ENCODE data around the gene SYCP1.
"Not testable (repeated sequence)": the region's sequence is repeated elsewhere in the genome, so short reads cannot be mapped to it uniquely, and the experiment has no call there.

The SYCP1 gene

GRCh38 chr1:115019549-115019948 is 164.9 kb downstream of the SYCP1 start:
- H3K27me3 ChIP-seq (ENCODE audit: control insufficient read depth, insufficient read depth, low read length); H3K27ac ChIP-seq (ENCODE audit: low read depth, low read length); H3K9ac ChIP-seq (ENCODE audit: low read length); H3K36me3 ChIP-seq (ENCODE audit: control insufficient read depth, insufficient read depth, low read length); H3K4me3 ChIP-seq (ENCODE audit: low read depth, low read length); H3K4me1 ChIP-seq (ENCODE audit: control insufficient read depth, insufficient read depth, low read length); H3K9me3 ChIP-seq (ENCODE audit: control insufficient read depth, insufficient read depth, low read depth, low read length): not testable (repeated sequence)

GRCh38 chr1:115021145-115021544 is 166.5 kb downstream of the SYCP1 start:
- H3K9ac ChIP-seq (ENCODE audit: low read length): no peak overlapping the region
- H3K4me1 ChIP-seq (ENCODE audit: control insufficient read depth, insufficient read depth, low read length): no peaks in the 10 kb centered on the region

GRCh38 chr1:115023593-115023992 is 168.9 kb downstream of the SYCP1 start:
- Histone ChIP-seq H3K27me3 (ENCODE audit: control insufficient read depth, insufficient read depth, low read length) (no peaks in the 10 kb centered on the region), H3K9me3 (ENCODE audit: control insufficient read depth, insufficient read depth, low read depth, low read length) (peaks cover 7% of the 10 kb centered on the region)

More at GRCh38 chr1:115021145-115021544, 166.5 kb downstream of the SYCP1 start:
- H3K27me3 ChIP-seq (ENCODE audit: control insufficient read depth, insufficient read depth, low read length): no peaks in the 10 kb centered on the region
- H3K27ac ChIP-seq (ENCODE audit: low read depth, low read length): no peak overlapping the region
- H3K9me3 ChIP-seq (ENCODE audit: control insufficient read depth, insufficient read depth, low read depth, low read length): peaks cover 7% of the 10 kb centered on the region
- H3K4me3 ChIP-seq (ENCODE audit: low read depth, low read length): no peak overlapping the region
- no peaks in the 10 kb centered on the region for H3K36me3 ChIP-seq (ENCODE audit: control insufficient read depth, insufficient read depth, low read length)

GRCh38 chr1:115029526-115029925 is 174.9 kb downstream of the SYCP1 start, which contains the start of gene TSHB:
Gene TSHB (plus strand): TSS chr1:115029826. CDS start chr1:115033363, 3,537 bp downstream.
- Histone ChIP-seq H3K36me3 (ENCODE audit: control insufficient read depth, insufficient read depth, low read length) (no peaks in the 10 kb centered on the region), H3K4me3 (ENCODE audit: low read depth, low read length) (no peak within 1 kb of the TSS), H3K9ac (ENCODE audit: low read length) (no peak within 1 kb of the TSS)

More at GRCh38 chr1:115023593-115023992, 168.9 kb downstream of the SYCP1 start:
- Histone ChIP-seq H3K27ac (ENCODE audit: low read depth, low read length) (no peak overlapping the region), H3K36me3 (ENCODE audit: control insufficient read depth, insufficient read depth, low read length) (no peaks in the 10 kb centered on the region), H3K4me3 (ENCODE audit: low read depth, low read length) (no peak overlapping the region), H3K9ac (ENCODE audit: low read length) (no peak overlapping the region), H3K4me1 (ENCODE audit: control insufficient read depth, insufficient read depth, low read length) (no peaks in the 10 kb centered on the region)

GRCh38 chr1:115031595-115031994 is 176.9 kb downstream of the SYCP1 start:
- no peaks in the 10 kb centered on the region for H3K27me3 ChIP-seq (ENCODE audit: control insufficient read depth, insufficient read depth, low read length)
- H3K4me3 ChIP-seq (ENCODE audit: low read depth, low read length): no peak overlapping the region
- H3K27ac ChIP-seq (ENCODE audit: low read depth, low read length): no peak overlapping the region
- no peaks in the 10 kb centered on the region for H3K36me3 ChIP-seq (ENCODE audit: control insufficient read depth, insufficient read depth, low read length)
- H3K4me1 ChIP-seq (ENCODE audit: control insufficient read depth, insufficient read depth, low read length): peaks cover under 1% of the 10 kb centered on the region; the same call in 1 of the 2 replicates
- no peaks in the 10 kb centered on the region for H3K9me3 ChIP-seq (ENCODE audit: control insufficient read depth, insufficient read depth, low read depth, low read length)
- no peak overlapping the region for H3K9ac ChIP-seq (ENCODE audit: low read length)

More at GRCh38 chr1:115029526-115029925, 174.9 kb downstream of the SYCP1 start, which contains the start of gene TSHB:
- Histone ChIP-seq H3K27ac (ENCODE audit: low read depth, low read length) (no peak within 1 kb of the TSS), H3K27me3 (ENCODE audit: control insufficient read depth, insufficient read depth, low read length) (no peaks in the 10 kb centered on the region), H3K4me1 (ENCODE audit: control insufficient read depth, insufficient read depth, low read length) (no peaks in the 10 kb centered on the region), H3K9me3 (ENCODE audit: control insufficient read depth, insufficient read depth, low read depth, low read length) (no peaks in the 10 kb centered on the region)

GRCh38 chr1:115035652-115036051 is 181.0 kb downstream of the SYCP1 start:
- Histone ChIP-seq H3K4me3 (ENCODE audit: low read depth, low read length) (no peak overlapping the region), H3K27ac (ENCODE audit: low read depth, low read length) (no peak overlapping the region), H3K9me3 (ENCODE audit: control insufficient read depth, insufficient read depth, low read depth, low read length) (no peaks in the 10 kb centered on the region), H3K9ac (ENCODE audit: low read length) (no peak overlapping the region), H3K27me3 (ENCODE audit: control insufficient read depth, insufficient read depth, low read length) (no peaks in the 10 kb centered on the region), H3K4me1 (ENCODE audit: control insufficient read depth, insufficient read depth, low read length) (peaks cover 8% of the 10 kb centered on the region; the same call in 1 of the 2 replicates), H3K36me3 (ENCODE audit: control insufficient read depth, insufficient read depth, low read length) (no peaks in the 10 kb centered on the region)

- H3K27ac ChIP-seq (ENCODE audit: low read depth, low read length): no peak overlapping the region
- H3K9me3 ChIP-seq (ENCODE audit: control insufficient read depth, insufficient read depth, low read depth, low read length): no peaks in the 10 kb centered on the region
- peaks cover 8% of the 10 kb centered on the region; the same call in 1 of the 2 replicates for H3K4me1 ChIP-seq (ENCODE audit: control insufficient read depth, insufficient read depth, low read length)
- no peak overlapping the region for H3K9ac ChIP-seq (ENCODE audit: low read length)
- H3K4me3 ChIP-seq (ENCODE audit: low read depth, low read length): no peak overlapping the region
- H3K36me3 ChIP-seq (ENCODE audit: control insufficient read depth, insufficient read depth, low read length): no peaks in the 10 kb centered on the region
- no peaks in the 10 kb centered on the region for H3K27me3 ChIP-seq (ENCODE audit: control insufficient read depth, insufficient read depth, low read length)
Observed at GRCh38 chr1:115036814-115037507, 182.3 kb downstream of the SYCP1 start.

GRCh38 chr1:115040501-115040900 is 185.8 kb downstream of the SYCP1 start:
- no peak overlapping the region for H3K9ac ChIP-seq (ENCODE audit: low read length)
- H3K4me1 ChIP-seq (ENCODE audit: control insufficient read depth, insufficient read depth, low read length): peaks cover 8% of the 10 kb centered on the region; the same call in 1 of the 2 replicates
- no peak overlapping the region for H3K4me3 ChIP-seq (ENCODE audit: low read depth, low read length)
- H3K9me3 ChIP-seq (ENCODE audit: control insufficient read depth, insufficient read depth, low read depth, low read length): no peaks in the 10 kb centered on the region
- H3K36me3 ChIP-seq (ENCODE audit: control insufficient read depth, insufficient read depth, low read length): no peaks in the 10 kb centered on the region
- H3K27ac ChIP-seq (ENCODE audit: low read depth, low read length): no peak overlapping the region
- no peaks in the 10 kb centered on the region for H3K27me3 ChIP-seq (ENCODE audit: control insufficient read depth, insufficient read depth, low read length)

- H3K4me1 ChIP-seq (ENCODE audit: control insufficient read depth, insufficient read depth, low read length): peaks cover 7% of the 10 kb centered on the region; the same call in 1 of the 2 replicates
- no peaks in the 10 kb centered on the region for H3K36me3 ChIP-seq (ENCODE audit: control insufficient read depth, insufficient read depth, low read length)
Observed at GRCh38 chr1:115041654-115042053, 187.0 kb downstream of the SYCP1 start.

More at GRCh38 chr1:115041654-115042053, 187.0 kb downstream of the SYCP1 start:
- Histone ChIP-seq H3K27me3 (ENCODE audit: control insufficient read depth, insufficient read depth, low read length) (no peaks in the 10 kb centered on the region), H3K9me3 (ENCODE audit: control insufficient read depth, insufficient read depth, low read depth, low read length) (peaks cover 5% of the 10 kb centered on the region; the same call in 1 of the 2 replicates), H3K9ac (ENCODE audit: low read length) (no peak overlapping the region), H3K27ac (ENCODE audit: low read depth, low read length) (no peak overlapping the region), H3K4me3 (ENCODE audit: low read depth, low read length) (no peak overlapping the region)

All from HUES6 (cell line).